GM19328 (cell line): Measurements from ENCODE around the gene KRT6A.
"Not testable (repeated sequence)": the region's sequence is repeated elsewhere in the genome, so short reads cannot be mapped to it uniquely, and the experiment has no call there.

Experiments
- ATAC-seq: cut with Tn5 transposase; IDR thresholded peaks from one replicate; pipeline ENCODE4 v1.9.1; 2021; ENCODE audit warnings: mild to moderate bottlenecking, moderate library complexity; ENCODE audit not compliant: unreplicated experiment

The KRT6A gene

DNA sequence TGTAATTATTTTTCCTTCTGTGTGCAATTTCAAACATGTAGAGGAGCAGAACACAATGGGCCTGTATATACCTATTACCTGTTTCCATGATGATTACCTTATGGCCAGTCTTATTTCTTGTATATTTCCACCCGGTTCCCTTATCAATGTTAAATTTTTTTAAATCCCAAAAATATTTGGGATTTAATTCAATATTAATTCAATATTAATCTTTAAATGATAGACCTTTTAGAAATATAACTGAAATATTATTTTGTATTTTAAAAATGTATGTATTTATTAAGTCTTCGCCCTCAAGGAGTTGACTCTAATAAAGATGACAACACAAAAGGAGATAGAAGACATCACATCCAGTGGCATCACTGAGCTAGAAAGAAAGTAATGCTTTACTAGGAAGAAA is 18.8 kb downstream of the KRT6A start:
- ATAC-seq = no peak

DNA sequence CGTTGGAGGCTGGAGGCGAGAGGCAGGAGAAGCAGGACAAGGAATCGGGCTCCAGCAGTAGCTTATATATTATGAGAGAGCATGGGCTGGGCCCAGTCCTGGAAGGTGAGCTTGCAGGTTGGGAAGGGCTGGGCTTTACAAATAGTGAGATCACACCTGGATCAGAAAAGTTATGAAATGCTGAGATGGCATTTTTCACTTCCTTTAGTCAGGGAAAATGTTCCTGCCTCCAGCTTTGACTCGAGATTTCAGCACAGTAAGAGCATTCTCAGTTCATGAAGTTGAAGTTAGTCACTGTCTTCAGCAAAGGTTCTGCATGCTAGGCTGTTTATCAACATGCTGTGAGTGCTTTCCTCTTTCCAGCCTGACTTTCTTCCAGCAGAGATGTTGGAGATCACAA is 19.3 kb downstream of the KRT6A start, which contains the start of gene KRT6C:
Gene KRT6C (minus strand): TSS at position 38 of the 400 bp plus-strand sequence. CDS start 68 bp downstream, outside the sequence.
- no peak for ATAC-seq

DNA sequence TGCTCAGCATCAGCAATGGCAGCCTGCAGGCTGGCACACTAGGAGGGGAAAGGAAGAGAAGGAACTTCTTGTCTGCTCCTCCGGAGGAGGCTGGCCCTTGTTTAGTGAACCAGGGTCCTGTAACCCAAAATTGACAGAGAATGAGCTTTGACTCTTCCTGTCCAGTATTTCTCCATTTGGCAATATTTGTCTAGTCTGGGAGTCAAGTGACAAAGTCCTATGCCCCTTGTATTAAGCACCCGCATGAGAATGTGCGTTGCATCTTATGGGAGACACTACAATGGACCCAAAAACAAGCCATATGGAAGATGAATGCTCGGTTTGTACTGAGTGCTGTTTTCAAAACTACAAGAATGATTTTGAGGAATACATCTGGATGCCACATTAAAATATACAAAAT is 23.2 kb downstream of the KRT6A start:
- ATAC-seq = no peak

DNA sequence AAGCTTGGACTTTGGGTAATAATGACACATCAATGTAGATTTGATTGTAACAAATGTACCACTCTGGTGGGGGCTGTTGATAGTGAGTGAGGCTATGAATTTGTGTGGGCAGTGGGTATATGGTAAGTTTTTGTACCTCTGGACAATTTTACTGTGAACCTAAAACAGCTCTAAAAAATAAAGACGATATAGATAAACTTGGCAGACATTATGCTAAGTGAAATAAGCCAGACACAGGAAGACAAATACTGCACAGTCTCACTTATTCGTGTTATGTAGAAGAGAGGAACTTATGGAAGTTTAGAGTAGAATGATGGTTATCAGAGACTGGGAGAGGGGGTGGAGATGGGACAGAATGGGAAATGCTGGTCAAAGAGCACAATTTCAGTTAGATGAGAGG is 28.2 kb downstream of the KRT6A start:
- no peak for ATAC-seq

DNA sequence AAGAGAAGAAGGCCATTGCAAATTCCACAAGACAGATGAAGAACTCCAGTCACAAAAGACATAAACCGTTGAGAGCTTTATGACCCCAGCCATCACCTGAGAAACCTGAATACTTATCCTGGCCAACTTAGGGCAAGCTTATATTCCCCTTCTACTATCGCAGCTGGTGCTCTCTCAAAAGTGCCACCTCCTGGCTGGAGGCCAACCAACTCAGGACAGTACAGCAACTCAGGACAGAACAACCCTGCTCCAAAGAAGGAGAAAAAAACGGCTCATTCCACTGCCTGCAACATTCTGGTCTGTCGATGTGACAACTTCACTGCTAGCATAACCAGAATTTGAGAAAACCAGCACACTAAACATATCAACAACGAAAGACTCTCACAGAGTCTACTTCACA is 31.4 kb downstream of the KRT6A start:
- ATAC-seq = no peak

DNA sequence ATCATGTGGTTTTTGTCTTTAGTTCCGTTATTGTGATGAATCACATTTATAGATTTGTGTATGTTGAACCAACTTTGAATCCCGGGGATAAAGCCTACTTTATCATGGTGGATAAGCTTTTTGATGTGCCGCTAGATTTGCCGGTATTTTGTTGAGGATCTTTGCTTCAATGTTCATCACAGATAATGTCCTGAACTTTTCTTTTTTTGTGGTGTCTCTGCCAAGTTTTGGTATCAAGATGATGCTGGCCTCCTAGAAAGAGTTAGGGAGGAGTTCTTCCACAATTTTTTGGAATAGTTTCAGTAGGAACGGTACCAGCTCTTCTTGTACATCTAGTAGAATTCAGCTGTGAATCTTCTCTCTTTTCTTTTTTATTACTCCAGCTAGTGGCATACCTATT is 34.2 kb downstream of the KRT6A start:
- no peak for ATAC-seq

DNA sequence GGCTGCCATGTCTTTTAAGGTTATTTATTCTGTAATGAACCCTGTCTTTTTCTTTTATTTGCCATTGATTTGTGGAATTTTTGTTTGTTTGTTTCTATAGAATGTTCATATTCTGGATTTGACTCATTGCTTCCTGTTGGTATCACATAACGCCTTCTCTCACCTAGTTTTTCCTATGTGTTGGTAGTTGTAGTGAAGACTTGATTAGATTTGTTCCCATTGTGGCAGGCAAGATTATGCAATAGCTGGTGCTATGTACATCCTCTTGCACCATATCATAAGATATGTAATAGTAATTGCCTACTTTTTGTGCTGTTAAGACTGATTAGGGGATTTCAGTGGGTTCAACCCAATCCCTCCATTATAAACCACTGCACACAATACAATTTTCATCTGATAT is 37.2 kb downstream of the KRT6A start:
- ATAC-seq = no peak

DNA sequence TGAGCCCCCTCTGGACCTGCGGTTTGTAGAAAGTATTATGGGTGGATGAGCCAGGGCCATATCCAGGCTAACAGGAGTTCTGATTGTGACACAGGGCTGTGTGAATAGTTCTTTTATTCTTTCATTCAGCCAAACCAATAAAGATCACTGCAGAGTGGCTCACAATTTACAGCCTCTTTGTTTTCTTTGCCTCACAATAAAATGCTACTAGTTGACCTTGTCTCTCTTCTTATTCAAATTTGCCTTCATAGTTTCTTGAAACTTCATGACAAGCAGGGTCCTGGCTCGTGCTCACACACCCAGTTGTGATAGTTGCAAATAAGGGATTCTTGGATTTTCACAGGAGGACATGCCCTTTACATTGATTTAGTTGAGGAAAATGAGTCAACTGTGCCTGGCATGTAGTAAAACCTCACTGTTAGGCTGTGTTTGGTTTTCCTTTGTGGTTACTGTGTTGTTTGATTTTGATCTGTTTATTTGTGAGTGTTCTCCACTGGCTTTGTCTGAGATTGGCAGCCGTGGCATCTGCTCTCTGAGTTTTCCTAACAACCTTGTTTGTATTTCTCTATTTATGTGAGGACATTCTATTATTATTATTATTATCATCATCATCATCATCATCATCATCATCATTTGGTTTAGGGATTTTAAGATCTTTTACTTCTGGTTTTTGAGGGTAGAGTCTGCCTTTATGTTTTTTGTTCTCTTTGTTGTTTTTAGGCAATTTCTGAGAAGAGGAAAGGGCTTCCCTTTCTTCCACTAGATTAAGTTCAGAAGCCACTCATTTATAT is 38.5 kb downstream of the KRT6A start:
- no peak for ATAC-seq

DNA sequence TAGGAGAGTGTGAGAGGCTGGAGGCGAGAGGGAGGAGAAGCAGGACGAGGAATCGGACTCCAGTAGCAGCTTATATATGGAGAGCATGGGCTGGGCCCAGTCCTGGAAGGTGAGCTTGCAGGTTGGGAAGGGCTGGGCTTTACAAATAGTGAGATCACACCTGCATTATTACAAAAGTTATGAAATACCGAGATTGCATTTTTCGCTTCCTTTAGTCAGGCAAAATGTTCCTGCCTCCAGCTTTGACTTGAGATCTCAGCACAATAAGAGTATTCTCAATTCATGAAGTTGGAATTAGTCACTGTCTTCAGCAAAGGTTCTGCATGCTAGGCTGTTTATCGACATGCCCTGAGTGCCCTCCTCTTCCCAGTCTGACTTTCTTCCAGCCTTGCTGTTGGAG is 41.0 kb downstream of the KRT6A start, which contains the start of gene KRT6B:
Gene KRT6B (minus strand): TSS at position 46 of the 400 bp plus-strand sequence. CDS start 68 bp downstream, outside the sequence.
- ATAC-seq = no peak

DNA sequence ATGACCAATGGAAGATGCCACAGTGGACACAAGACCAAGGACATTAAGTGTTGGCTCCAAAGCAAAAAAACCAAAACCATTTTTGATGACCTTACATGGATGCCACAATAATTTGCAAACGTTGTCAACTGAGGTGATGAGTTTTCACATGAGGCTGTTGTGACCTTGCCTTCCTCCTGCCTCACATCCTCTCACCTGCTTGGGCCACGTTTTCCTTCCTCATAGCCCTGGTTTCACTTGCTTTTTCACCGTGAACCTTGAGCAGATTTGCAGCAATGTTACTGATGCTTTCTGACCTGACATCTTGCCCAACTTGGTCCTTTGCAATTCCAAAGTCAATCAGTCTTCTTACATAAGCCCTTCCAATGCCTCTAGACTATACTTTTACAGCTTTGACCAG is 44.8 kb downstream of the KRT6A start:
- ATAC-seq = no peak

DNA sequence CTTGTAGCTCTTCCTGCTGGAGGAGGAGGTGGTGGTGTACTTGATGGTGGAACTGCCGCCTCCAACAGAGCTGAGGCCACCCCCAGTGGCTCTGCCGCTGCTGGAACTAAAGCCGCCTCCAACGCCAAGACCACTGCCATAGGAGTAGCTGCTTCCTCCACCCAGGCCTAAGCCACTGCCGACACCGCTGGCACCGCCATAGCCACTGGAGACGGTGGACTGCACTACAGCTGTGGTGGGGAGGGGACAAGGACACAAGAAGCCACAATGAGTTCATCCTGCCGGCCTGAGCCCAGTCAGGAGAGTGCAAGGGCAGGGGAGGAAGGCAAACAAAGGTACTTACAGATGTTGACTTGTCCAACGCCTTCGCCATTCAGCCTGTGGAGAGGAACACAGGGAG is 45.9 kb downstream of the KRT6A start:
- not testable (repeated sequence) for ATAC-seq

DNA sequence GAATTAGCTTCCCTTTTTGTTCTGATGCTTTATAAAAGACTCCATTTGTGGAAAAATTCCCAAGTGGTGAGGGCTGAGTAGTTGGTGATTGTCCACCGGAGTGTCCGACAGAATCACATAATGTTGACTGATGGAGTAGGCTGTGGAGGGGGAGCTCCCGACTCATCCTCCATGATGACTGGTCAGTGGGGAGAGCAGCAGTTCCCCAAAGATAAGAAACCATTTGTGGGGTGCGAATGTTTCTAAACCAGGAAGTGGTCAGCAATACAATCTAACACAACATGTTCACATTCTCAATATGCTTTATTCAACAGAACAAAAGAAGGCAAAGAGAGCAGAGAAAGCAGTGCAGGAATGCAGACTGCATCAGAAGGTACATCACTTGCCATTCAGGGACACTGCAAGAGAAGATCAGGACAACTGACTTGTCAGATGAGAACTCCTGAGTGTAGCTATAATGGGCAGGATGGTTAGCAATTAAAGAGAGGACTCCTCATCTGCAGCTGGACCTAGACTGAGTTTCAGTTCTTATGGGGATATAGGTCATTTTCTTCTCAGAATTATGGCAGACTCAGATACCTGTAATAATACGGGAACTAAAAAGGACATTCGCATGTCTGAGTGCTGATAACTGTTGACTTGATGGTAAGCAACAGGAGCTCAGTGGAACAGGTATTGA is 46.6 kb downstream of the KRT6A start:
- ATAC-seq = no peak

DNA sequence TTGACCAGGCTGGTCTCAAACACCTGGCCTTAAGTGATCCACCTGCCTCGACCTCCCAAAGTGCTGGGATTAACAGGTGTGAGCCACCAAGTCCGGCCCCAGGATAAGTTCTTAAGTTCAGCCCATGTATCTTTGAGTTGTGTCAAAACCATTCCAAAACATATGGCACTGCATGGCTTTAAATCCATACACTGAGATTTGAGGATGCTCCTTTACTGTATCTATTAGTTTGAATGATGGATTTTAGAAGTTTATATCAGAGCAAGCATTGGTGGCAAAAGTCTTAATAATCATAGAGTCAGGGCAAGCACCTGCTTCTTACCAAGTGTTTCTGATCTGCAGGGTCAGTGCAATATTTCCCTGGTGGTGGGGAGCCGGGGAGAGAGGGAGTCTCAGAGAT is 47.2 kb downstream of the KRT6A start:
- ATAC-seq = no peak

DNA sequence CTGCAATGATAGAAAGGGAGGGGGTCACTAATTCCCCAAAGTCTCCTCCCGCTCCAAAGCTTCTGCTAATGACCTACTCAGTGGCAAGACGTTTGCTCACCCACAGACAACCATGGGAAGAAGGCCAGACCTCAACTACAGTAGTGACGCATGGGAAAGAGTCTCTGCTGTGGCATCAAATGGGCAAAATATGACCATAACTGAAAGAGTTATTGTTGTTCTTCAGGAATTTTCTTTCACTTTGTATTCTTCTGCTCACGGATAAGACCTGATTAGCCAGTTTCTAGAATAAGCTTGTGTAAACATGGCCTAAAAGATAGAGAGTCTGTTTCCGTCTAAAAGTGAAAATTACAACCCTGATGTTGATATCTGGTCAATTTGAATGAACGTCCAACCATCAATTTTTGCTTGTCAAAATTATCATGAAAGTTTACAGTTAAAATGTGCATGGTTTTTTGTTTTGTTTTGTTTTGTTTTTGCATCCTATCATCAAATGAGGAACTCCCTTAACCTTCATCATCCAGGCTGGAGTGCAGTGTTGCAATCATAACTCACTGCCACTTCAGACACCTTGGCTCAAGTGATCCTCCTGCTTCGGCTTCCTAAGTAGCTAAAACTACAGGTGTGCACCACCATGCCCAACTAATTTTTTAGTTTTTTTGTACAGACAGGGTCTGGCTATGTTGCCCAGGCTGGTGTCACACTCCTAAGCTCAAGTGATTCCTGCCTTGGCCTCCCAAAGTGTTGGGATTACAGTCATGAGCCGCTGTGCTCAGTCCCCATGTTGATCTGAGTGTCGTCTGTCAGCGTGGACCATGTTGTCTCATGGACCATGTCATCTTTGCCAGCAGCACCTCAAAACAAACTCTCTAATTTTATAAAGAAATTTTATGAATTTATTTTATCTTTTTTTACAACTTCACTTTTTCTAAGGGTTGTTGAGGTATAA is 48.1 kb downstream of the KRT6A start:
- no peak for ATAC-seq

DNA sequence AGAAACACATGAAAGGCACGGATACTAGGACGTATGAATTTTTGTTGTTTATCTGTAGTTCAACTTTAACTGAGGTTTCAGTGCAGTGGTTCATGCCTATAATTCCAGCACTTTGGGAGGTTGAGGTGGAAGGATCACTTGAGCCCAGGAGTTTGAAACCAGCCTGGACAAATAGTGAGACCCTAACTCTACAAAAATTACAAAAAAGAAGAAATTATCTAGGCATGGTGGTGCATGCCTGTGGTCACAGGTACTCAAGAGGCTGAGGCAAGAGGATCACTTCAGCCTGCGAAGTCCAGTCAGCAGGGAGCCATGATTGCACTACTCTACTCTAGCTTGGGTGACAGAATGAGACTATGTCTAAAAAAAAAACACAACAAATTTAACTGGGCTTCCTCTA is 49.1 kb downstream of the KRT6A start:
- no peak for ATAC-seq

DNA sequence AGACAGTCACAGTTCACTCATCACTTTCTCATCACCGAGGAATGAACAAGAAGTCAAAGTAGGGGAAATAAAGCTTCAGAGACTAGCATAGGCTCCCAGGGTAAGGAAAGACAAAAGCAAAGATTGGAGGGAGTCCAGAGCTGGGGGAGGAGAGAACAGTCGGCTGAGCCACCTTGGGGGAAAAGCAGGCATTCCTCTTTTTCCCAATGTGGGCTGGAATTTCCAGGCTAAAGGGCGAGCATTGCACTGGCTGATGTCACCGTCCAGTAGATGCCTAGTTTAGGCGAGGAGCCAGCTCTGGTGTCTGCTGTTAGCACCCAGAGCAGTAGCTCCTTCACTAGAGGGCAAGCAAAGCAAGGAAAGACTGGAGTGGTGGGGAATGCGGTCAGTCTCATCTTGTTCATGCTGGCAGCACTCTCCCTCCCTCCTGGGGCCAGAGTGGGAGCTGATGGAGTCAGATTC is 50.4 kb downstream of the KRT6A start:
- ATAC-seq = no peak

DNA sequence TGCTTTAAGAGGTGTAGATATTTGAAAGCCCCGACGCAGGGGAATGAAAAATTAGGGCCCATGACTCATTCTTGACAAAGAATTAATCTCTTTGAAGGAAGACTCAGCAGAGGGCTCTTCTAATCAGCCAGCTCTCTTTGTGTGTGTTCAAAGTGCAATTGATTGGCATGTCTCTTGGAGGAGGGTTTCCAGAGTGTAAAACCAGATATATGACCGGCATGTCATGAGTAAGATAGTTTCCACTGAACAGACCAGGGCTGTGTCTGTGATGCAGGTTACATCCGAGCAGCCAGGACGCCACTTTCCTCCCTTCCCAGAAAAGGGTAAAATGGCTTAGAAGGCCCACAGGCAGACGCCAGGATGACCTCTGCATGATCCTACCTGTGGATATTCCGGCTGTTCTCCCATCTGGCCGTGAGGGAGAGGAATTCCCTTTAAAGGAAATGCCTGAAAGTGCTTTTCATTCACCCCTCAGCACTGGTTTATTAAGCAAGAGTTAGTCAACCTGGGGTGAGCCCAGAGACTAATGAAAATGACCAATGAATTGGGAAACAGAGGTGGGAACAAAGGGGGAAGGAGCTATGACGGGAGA is 51.6 kb downstream of the KRT6A start:
- ATAC-seq = no peak

DNA sequence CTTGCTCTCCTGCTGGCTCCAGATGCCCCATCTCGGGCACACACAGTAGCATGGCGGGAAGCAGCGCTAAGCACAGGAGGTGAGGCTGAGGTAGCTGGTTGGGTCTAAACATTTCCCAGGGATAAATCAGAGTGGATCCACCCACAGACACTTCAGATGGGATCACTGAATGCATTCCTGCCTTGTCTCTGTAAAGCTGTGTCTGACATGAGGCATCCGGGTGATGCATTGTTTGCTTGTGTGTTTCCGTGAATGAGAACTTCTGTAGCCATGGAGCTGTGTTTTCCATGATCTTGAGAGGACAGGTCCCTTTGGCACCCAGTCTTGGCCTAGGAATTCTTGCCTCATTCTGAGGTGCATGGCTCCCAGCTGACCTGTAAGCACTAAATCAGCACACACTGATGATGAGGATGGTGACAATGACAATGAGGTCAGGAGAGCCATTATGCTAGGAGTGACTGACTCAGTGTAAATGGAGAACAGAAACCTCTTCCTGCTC is 52.2 kb downstream of the KRT6A start:
- ATAC-seq = no peak

DNA sequence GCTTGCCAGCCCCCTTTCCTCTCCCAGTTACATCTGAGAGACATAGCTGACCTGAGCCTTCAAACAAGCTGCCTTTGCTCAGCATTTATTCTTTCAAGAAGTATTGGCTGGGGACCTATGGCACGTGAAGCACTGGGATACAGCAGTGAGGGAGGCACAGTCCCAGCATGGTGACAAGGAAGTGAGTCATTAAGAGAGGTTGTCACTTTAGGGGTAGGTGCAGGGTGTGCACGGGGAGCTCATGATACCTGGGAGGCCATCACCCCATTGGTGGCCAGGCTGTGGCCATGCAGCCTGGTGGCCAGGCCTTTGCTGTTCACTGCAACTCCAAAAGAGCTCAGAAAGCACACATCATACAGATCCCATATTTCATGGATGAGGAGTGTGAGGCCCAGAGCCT is 53.2 kb downstream of the KRT6A start:
- no peak for ATAC-seq

DNA sequence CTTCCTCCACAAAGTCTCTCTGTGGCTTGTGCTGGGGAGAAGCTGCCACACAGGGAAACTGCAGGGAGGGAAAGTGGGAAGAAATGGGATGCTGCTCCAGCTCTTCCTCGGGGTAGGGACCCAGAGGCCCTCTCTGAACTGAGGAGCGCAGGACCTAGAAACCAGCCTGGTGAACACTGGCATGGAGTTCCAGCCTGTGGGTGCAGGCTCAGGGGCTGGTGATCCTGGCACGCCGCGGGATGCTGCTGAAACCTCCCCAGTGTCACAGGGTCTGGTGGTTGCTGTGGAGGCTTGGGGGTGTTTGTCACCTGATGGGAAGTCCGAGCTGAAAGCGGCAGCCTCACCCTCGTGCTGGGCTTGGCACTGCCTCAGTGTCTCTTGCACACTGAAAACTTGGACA is 53.6 kb downstream of the KRT6A start:
- no peak for ATAC-seq
